HG03571 (cell line): ENCODE results near the gene TMBIM6.
"Not testable (repeated sequence)": the region's sequence is repeated elsewhere in the genome, so short reads cannot be mapped to it uniquely, and the experiment has no call there.

ENCODE experiments used
- ATAC-seq: cut with Tn5 transposase; IDR thresholded peaks from one replicate; pipeline ENCODE4 v1.9.1; 2021; ENCODE audit not compliant: unreplicated experiment

The TMBIM6 gene

DNA sequence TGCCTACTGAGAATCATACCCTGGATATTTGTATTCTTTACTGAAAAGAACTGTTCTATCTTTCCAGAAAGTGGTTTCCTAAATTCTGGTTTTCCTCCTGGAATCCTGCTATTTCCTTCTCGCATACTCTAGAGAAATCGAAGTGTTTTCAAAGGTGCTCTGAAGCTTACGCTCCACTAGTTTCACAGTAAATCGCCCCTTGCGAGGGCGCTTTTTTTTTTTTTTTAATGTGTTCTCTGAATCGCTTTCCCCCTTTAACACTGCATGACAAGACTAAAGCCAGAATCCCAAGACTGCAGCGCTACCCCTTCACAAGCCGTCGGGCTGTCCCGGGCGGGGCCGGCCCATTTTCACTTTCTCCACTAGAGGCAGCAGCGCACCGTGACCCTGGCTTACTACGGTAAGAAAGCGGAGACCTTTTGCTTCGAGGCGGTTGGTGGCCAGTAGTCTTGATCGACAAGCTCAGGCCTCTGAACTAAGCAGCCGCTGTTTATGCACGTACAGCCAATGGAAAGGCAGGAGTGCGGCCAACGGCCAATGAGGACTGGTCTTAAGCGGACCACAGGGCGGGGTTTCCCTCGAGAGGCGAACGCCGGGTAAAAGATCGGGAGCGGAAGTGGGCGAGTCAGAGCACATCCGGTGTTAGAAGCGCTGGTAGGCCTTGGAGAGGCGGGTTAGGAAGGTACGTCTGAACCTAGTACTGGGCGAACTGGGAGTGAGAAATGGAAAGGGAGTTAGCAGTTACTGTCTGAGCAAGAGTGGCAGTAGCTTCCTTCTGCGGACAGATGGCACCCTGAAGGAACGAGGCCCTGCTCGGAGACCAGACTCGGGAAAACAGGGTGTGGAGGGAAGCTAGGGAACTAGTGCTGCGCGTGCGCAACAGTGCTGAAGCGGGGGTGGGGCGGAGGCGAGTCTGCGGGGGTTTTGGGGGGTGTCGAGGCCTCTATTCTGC, at the start of gene TMBIM6:
TSS of gene TMBIM6 (plus strand) at position 628 of the 952 bp plus-strand sequence. CDS start 10,937 bp downstream, outside the sequence.
- peak; percentile 93 for ATAC-seq

DNA sequence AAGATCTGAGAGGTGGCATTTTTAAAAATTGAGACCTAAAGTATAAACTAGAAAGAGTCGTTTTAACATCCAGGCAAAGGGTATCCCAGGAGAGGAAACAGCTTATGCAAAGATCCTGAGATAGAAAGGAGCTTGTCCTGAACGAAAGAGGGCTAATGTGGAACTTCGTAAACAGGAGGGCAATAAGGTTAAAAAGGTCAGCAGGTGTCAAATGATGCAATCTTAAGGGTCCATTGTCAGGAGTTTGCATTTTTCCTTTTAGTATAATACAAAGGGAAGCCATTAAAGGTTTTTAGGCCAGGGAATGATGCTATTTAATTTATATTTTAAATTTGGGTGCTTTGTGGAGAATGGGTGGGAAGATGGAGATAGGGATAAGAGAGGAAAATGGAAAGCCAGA, 48.5 kb upstream of the TMBIM6 start:
- ATAC-seq = no peak

DNA sequence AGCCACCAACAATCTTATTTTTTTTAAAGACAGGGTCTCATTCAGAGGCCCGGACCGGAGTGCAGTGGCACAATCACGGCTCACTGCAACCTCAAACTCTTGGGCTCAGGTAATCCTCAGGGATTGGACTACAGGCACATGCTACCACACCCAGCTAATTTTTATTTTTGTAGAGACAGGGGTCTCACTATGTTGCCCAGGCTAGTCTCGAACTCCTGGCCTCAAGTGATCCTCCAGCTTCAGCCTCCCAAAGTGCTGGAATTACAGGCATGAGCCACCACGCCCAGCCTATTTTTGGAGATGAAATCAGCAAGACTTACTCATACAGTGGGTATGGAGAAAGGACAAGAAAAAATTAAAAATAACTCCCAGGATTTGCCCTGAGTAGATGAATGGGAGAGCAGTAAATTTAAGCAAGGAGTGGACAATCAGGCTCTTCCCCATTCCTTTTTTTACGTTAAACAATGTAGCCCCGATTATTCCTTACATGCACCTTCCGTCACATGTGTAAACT, 47.4 kb upstream of the TMBIM6 start:
- ATAC-seq = no peak

DNA sequence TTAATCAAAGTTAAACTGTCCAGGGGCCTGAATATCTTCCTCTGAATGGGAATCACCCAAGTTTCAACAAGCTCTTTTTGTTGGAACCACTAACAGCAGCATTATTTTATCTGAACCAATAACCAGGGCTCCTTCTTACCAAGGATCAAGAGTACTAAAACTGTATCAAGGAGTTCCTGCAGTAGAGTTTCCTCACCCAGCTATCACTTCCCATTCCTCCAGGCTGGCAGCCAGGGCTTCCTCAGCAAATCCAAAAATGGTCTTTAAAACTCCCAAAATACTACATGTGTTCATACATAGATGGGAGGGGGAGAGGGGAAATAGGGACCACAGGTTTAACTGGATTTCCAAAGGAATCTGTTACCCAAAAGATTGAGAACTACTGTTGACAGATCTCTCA, 44.6 kb upstream of the TMBIM6 start:
- ATAC-seq = no peak

DNA sequence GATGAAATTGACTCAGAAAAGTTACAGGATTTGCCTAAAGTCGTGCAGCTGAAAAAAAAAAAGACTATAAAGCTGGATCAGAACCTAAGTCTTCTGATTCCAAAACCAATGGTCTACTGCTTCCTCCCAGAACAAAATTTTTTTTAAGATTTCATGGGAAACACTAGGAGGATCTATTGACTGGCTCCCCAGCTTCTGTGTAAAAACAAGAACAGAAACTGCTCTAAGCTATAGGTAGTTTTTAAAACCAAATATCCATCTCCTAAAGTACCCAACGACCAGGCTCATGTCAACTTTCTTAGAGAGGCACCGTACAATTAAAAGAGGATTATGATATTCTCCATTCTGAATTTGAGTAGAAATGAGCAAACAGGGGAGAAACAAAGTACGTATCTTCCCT, 43.5 kb upstream of the TMBIM6 start:
- no peak for ATAC-seq

GRCh38 chr12:49698619-49699545, 42.5 kb upstream of the TMBIM6 start:
- ATAC-seq = peak; percentile 80

GRCh38 chr12:49702009-49702408, 39.3 kb upstream of the TMBIM6 start:
- ATAC-seq = no peak

DNA sequence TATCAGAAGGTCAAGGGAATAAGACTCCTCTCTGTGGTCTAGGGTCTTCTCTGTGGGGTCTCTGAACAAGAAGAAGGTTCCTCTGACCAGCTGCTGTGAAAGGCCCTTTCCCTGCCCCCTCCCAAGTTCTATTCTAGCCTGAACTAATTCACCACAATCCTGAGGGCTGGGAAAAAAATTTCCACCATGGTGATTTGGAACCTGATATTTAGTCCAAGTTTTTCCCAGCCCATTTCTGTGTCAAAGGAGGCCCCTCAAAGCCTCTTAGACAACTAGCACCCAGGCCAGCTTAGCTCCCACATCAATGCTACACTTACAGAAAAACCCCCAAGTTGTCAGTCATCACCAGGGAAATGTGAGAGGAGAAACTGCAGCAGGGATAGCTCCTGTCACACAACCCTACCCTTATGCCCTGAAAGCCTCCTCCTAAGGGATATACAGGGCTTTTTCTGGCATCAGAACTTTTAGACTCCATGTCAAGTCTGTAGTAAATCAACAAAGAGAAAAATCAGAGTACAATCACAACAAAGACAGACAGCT, 38.6 kb upstream of the TMBIM6 start:
- no peak for ATAC-seq

GRCh38 chr12:49703647-49704137, 37.7 kb upstream of the TMBIM6 start:
- ATAC-seq = no peak

GRCh38 chr12:49705479-49706134, 35.8 kb upstream of the TMBIM6 start:
- ATAC-seq = no peak

DNA sequence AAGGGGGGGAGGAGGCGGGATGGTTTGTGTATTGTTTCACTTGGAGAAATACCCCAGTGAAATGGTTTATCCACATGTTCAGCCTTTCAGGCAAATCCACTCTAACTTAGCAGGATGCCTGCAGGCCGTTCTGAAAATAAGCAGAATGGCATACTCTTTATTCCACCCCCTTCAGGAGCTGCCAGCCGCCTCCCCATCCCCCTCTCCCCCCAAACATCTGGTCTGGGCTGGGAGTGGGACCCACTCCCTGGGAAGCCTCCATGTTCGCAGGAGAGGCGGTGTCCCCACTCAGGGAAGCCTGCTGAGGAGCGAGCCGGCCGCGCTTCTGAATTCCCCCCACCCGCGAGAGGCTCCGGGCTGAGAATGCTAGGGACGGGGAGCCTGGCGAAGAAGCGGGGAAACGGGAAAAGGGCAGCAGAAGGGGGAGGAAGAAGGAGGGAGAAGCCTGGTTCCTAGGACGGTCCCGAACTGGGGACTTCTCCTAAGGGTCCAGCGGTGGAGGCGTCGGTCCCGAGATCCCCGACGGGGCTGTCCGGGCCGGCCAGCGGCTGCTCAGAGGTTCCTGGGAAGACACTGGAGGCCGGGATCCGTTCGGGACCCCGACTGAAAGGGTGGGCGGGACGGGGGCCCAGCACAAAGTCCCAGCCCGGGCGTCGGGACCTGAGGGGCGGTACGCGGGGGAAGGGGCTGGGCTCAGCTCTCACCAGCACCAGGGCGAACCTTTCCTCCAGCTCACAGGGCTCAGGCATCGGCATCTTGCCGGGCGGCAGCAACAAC, 34.8 kb upstream of the TMBIM6 start:
- ATAC-seq = no peak

GRCh38 chr12:49707128-49707811, 34.1 kb upstream of the TMBIM6 start, which contains the start of gene FMNL3:
Gene FMNL3, minus strand, starts transcription at chr12:49707405. Its CDS starts 225 bp downstream, at chr12:49707180.
- peak; percentile 77 for ATAC-seq

DNA sequence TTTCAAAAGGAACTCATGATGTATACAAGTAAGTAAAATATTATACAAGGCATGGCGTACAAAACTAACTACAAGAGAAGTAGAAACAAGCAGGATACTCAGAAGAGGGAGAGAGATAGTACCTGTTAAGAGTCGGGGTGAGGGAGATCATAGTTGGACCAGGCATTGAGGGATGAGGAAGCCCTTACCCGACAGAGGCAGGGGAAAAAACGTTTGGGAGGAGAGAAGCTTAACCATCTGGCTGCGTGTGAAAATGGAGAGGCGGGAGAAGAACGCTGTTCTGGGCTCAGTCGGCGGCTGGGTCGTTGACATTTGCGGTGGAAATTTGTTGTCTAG, 33.6 kb upstream of the TMBIM6 start:
- ATAC-seq = no peak

- ATAC-seq = no peak
Measured at GRCh38 chr12:49708851-49709250, 32.5 kb upstream of the TMBIM6 start.

GRCh38 chr12:49713952-49714351, 27.4 kb upstream of the TMBIM6 start:
- ATAC-seq = not testable (repeated sequence)

DNA sequence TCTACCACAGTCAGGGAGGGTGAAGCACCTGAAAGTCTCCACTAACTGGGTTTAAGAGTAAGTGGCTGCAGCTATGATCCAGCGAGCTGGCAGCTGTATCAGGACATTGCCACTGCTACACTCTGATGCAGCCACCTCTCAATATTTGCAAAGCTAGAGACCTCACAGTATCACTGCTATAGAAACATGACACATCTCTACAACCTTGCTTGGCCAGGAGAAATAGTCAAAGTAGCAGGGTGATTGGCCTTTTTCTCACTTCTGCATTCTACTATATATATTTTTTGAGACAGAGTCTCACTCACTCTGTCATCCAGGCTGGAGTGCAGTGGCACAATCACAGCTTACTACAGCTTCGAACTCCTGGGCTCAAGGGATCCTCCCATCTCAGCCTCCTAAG, 24.8 kb upstream of the TMBIM6 start:
- ATAC-seq = no peak

DNA sequence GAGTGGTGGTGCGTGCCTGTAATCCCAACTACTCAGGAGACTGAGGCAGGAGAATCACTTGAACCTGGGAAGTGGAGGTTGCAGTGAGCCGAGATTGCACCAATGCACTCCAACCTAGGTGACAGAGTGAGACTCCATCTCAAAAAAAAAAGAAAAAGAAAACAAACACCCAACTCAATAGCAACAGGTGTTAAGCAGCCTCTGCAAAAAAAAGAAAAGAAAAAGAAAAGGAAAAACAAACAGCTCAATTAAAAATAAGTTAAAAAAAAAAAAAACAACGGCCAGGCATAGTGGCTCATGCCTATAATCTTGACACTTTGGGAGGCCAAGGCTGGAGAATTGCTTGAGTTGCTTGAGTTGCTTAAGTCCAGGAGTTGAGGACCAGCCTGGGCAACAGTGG, 23.6 kb upstream of the TMBIM6 start:
- ATAC-seq = not testable (repeated sequence)

- no peak for ATAC-seq
Measured at GRCh38 chr12:49720214-49720613, 21.1 kb upstream of the TMBIM6 start.

DNA sequence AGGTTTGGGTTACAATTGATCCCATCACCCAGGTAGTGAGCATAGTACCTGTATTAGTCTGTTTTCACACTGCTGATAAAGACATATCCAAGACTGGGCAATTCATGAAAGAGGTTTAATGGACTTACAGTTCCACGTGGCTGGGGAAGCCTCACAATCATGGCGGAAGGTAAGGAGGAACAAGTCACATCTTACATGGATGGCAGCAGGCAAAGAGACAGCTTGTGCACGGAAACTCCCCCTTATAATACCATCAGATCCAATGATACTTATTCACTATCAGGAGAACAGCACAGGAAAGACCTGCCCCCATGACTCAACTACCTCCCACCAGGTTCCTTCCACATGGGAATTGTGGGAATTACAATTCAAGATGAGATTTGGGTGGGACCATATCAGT, 20.0 kb upstream of the TMBIM6 start:
- not testable (repeated sequence) for ATAC-seq
